ENCODE results near the gene AK8. TPM values are rescaled to one million over a fixed set of nuclear protein-coding genes. Genes with fewer than 3 reads are reported as not detected.

Gene AK8
- total RNA-seq, 1 donor from 2014 or later = 0.25 TPM

DNA sequence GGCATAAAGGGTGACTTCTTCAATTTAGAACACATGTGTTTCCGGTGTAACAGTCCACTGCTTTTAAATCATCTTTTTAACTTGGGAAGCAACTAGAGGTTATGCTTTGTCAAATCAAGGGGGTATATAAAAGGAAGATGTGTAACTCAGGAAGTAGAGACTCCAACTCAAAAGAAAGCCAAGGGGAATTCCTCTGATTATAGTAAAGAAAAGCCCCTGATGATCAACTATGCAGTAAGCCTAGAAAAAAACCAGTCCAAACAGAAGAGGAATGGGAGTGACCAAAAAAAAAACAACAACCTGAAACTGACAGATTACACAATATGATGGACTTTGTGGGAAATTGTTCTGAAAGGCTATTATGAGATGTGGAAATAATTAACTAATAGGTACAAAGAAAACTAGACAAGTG lies 90.3 kb downstream of the AK8 start:
- no peaks in the 10 kb centered on the region for H3K36me3 ChIP-seq
- H3K9me3 ChIP-seq = no peaks in the 10 kb centered on the region
- no peak overlapping the region for H3K4me3 ChIP-seq
- TF ChIP-seq POLR2A (IDR thresholded peaks at IDR 0.05) (no peak), POLR2AphosphoS5 (IDR thresholded peaks at IDR 0.05; ENCODE audit: insufficient read depth in 1 of 2, low read depth in 1 of 2) (no peak)
- TF ChIP-seq, protein P1, sequence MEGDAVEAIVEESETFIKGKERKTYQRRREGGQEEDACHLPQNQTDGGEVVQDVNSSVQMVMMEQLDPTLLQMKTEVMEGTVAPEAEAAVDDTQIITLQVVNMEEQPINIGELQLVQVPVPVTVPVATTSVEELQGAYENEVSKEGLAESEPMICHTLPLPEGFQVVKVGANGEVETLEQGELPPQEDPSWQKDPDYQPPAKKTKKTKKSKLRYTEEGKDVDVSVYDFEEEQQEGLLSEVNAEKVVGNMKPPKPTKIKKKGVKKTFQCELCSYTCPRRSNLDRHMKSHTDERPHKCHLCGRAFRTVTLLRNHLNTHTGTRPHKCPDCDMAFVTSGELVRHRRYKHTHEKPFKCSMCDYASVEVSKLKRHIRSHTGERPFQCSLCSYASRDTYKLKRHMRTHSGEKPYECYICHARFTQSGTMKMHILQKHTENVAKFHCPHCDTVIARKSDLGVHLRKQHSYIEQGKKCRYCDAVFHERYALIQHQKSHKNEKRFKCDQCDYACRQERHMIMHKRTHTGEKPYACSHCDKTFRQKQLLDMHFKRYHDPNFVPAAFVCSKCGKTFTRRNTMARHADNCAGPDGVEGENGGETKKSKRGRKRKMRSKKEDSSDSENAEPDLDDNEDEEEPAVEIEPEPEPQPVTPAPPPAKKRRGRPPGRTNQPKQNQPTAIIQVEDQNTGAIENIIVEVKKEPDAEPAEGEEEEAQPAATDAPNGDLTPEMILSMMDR (IDR thresholded peaks at IDR 0.05) = no peak
- no peaks in the 10 kb centered on the region for H3K4me1 ChIP-seq
- no peaks in the 10 kb centered on the region for H3K27me3 ChIP-seq
- no peak overlapping the region for H3K27ac ChIP-seq
- intact Hi-C loops (cut with DNase I) = no loop called here
- DNase-seq (ENCODE audit: extremely low spot score in 2 of 2) = no peak

- Histone ChIP-seq H3K4me1 (no peaks in the 10 kb centered on the region), H3K27ac (no peak overlapping the region), H3K36me3 (no peaks in the 10 kb centered on the region), H3K27me3 (no peaks in the 10 kb centered on the region), H3K9me3 (no peaks in the 10 kb centered on the region), H3K4me3 (no peak overlapping the region)
- TF ChIP-seq, protein P1 (IDR thresholded peaks at IDR 0.05) = no peak
- no peak for TF ChIP-seq POLR2AphosphoS5 (IDR thresholded peaks at IDR 0.05; ENCODE audit: insufficient read depth in 1 of 2, low read depth in 1 of 2)
- TF ChIP-seq POLR2A (IDR thresholded peaks at IDR 0.05) = no peak
- intact Hi-C loops (cut with DNase I) = no loop called here
- peak in 1 of 2 donors; percentile 25 for DNase-seq (ENCODE audit: extremely low spot score in 2 of 2)
Observed at GRCh38 chr9:132784286-132784830, 93.7 kb downstream of the AK8 start.

DNA sequence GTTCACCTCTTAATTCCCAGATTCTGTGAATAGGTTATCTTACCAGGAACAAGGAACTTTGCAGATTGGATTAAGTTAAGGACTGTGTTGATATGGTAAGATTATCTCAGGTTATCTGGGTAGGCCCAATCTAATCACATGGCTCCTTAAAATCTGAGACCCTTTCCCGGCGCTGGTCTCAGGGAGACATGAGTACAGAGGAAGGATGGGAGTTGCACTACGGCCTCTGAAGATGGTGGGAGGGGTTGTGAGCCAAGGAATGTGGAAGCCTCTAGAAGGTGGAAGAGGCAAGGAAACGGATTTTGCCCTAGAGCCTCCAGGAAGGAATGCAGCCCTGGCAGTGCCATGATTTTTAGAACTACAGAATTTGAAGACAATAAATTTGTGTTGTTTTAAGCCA lies 95.1 kb downstream of the AK8 start:
- no peak for DNase-seq (ENCODE audit: extremely low spot score in 2 of 2)
- H3K27ac ChIP-seq = no peak overlapping the region
- no peak overlapping the region for H3K4me3 ChIP-seq
- H3K9me3 ChIP-seq = no peaks in the 10 kb centered on the region
- TF ChIP-seq POLR2AphosphoS5 (IDR thresholded peaks at IDR 0.05; ENCODE audit: insufficient read depth in 1 of 2, low read depth in 1 of 2) (no peak), POLR2A (IDR thresholded peaks at IDR 0.05) (no peak)
- TF ChIP-seq, protein P1 (IDR thresholded peaks at IDR 0.05) = no peak
- H3K4me1 ChIP-seq = no peaks in the 10 kb centered on the region
- no peaks in the 10 kb centered on the region for H3K36me3 ChIP-seq
- intact Hi-C loops (cut with DNase I) = no loop called here
- no peaks in the 10 kb centered on the region for H3K27me3 ChIP-seq

DNA sequence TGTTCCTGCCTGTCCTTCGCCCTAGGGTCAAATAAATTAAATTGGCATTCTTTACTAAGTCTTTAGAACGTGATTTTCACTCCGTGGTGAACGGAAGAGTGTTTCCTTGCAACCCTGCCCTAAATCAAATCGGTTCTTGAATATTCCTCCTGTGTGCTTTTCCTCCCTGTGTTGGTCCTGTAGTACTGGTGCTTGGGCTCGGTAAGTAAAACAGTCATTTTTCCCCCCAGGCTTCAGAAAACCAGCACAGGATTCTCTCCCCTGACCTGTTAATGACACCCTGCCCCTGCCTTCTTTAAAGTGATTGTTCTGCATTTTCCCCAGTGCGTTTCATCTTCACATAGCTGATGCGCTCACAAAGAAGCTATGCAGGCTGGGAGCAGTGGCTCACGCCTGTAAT lies 96.0 kb downstream of the AK8 start:
- Histone ChIP-seq H3K4me1 (no peaks in the 10 kb centered on the region), H3K27ac (no peak overlapping the region), H3K9me3 (no peaks in the 10 kb centered on the region), H3K36me3 (no peaks in the 10 kb centered on the region), H3K4me3 (no peak overlapping the region), H3K27me3 (no peaks in the 10 kb centered on the region)
- DNase-seq (ENCODE audit: extremely low spot score in 2 of 2) = peak in 1 of 2 donors; percentile 25
- intact Hi-C loops (cut with DNase I) = no loop called here
- TF ChIP-seq, protein P1 (IDR thresholded peaks at IDR 0.05) = no peak
- TF ChIP-seq POLR2A (IDR thresholded peaks at IDR 0.05) (no peak), POLR2AphosphoS5 (IDR thresholded peaks at IDR 0.05; ENCODE audit: insufficient read depth in 1 of 2, low read depth in 1 of 2) (no peak)

GRCh38 chr9:132780230-132781007 lies 97.7 kb downstream of the AK8 start:
- H3K27me3 ChIP-seq = no peaks in the 10 kb centered on the region
- intact Hi-C loops (cut with DNase I) = no loop called here
- no peaks in the 10 kb centered on the region for H3K36me3 ChIP-seq
- TF ChIP-seq, protein P1 (IDR thresholded peaks at IDR 0.05) = no peak
- TF ChIP-seq POLR2AphosphoS5 (IDR thresholded peaks at IDR 0.05; ENCODE audit: insufficient read depth in 1 of 2, low read depth in 1 of 2) (no peak), POLR2A (IDR thresholded peaks at IDR 0.05) (no peak)
- H3K9me3 ChIP-seq = no peaks in the 10 kb centered on the region
- H3K27ac ChIP-seq = no peak overlapping the region
- no peaks in the 10 kb centered on the region for H3K4me1 ChIP-seq
- no peak for DNase-seq (ENCODE audit: extremely low spot score in 2 of 2)
- no peak overlapping the region for H3K4me3 ChIP-seq

All from vagina (tissue), 2 donors.